Renal pelvis (tissue), 4 donors: ENCODE measurements around the gene STK39. TPM values are rescaled to one million over a fixed set of nuclear protein-coding genes. Genes with fewer than 3 reads are reported as not detected.

ENCODE experiments used
- DNase-seq: peaks from one replicate; pipeline ENCODE4 v3.0.0-alpha.2; 2013
- polyA plus RNA-seq, 3 donors: library from polyadenylated mRNA; unstranded; fragments of 120-200 nt; gene quantifications; one replicate each; pipeline ENCODE4 v1.2.1, GENCODE V29; 2013; ENCODE audit not compliant: insufficient read length in 3 of 3

Gene STK39
- polyA plus RNA-seq, 3 donors = 28.7 to 30.0 (median 30.0) TPM

DNA sequence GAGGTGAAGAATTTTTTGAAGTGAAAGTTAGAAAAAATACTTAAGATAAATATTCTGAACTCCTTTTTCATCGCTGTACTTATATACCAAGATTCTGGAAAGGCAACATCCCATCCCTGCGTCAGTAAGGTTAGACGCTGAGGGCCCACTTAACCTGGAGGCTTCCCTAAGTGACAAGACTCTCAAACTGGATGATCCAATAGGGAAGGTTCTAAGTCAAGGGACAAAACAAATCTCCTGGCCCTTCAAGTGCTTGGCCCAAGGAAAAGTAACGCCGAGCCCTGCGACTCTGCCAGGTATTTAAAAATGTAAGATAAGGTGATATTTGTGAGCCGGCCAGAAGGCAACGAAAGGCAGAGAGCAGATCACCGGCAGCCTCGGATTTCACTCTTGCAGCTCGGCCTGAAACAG is 1.3 kb downstream of the STK39 start:
- no peak for DNase-seq

- no peak for DNase-seq
Observed at GRCh38 chr2:168245074-168245825, 2.1 kb downstream of the STK39 start.

GRCh38 chr2:168244318-168244717 is 3.1 kb downstream of the STK39 start:
- peak; percentile 71 for DNase-seq

DNA sequence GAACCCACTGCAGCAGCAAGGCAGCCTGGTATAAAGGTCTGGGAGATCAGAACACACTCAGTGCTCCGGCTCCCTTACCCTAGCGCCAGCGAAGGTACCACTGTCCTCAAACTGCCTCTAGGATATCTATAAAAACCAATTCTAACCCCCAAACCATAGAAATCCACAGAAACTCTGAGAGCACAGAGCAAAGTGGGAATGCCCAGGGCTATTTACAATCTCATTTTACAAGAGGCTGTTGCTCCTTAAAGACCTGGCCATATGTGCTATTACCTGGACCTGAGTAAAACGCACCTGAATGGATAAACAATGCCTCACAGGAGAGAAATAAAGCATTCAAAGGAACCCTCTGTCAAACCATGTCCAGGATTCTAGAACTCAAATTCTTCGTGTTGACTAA is 4.3 kb downstream of the STK39 start:
- no peak for DNase-seq

- no peak for DNase-seq
Observed at GRCh38 chr2:168241746-168242145, 5.6 kb downstream of the STK39 start.

DNA sequence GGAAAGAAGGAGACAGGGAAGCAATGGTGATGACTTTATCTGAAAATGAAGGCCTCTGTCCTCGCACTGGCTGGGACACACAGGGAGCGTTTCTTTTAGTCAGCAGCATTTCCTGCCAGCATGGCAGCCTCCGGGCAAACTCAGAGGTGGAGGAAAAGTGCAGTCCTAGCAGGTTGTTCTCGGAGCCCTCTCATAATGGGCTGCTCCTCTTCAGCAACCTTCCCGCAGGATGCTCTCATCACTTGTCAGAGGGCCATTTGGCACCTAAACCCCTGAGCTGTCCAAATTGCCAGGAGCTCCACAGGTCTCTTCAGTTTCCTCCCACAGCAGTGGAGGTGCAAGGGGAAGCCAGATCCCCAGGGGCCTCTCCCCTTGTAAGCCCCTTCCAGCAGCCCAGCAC is 6.2 kb downstream of the STK39 start:
- DNase-seq = no peak

DNA sequence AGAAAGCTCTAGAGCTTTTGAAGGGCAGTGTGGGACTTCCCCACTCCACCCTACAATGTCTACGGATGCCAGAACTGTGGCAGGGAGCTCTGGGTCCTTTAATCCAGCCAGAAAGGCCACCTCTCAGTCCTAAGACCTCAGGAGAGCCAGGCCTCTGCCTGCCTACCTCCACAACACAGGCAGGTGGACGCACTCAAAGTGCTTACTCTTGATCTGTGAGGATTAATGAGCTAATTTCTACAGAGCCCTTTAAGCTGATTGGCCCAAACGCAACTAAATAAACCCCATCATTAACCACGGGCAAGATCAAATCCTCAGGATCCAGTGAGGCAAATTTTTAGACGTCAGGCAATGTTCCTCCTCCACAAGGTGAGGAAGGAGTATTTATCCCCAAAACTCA is 8.1 kb downstream of the STK39 start:
- no peak for DNase-seq

DNA sequence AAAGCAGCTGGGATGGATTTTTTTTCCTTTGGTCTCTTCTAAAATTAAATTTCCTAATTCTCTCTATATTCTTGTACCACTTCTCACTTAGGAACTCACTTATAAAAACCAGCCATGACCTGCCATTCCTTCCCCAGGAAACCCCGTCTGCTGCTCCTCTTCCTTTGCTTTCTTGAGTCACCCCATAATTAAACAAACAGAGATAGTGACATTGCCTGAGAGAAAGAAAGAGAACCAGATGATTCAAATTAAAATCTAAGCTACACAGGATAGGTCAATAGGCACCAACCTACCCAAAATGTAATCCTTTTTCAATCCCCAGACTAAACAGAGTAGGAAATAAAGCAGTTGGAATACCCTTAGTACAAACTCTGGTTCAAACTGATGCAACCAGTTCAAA is 9.7 kb downstream of the STK39 start:
- no peak for DNase-seq

GRCh38 chr2:168234407-168235085 is 12.8 kb downstream of the STK39 start:
- no peak for DNase-seq

DNA sequence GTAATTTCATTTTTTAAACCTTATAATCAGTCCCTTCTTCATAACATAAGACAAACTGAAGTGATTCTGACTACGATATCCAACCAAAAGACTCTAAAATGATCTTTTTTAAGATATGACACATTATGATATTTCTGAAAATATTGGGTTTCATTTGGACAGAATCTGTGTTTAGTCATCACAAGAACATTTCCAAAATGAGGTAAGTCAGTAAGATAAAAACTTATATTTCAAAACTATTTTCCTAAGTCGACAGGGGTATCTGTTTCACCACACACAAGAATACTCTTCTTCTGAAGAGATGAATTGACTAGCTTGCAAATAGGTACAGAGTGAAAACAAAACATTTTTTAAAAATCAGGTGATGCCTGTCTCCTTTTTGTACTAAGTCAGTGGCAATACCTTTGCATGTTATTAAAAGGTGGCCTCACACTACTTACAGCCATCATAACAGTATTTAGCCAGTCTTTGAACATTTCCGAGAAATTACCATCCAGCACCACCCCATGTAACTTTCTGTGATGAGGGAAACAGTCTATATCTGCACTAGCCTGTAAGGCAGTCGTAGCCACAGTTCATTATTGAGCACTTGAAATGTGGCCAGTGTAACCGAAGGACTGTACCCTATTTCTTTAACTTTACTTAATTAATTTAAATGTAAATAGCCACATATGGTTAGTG is 13.5 kb downstream of the STK39 start:
- DNase-seq = no peak

DNA sequence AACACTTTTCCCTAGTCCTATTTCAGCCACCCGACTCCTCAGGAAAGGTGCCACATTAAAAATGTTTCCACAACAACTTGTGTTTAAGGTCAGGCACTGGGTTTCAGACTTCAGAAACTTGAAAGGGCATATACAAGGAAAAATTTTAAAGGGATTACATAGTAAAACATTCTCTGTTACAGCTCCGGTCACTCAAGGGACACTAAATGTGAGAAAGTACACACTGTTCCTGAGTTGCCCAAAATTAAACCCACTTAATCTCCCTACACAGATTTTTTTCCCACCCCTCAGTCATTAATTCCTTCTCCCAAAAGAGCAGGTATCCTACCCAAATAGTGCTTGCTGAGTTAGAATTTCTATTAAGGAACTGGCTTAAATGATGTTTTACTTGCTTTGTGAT is 14.2 kb downstream of the STK39 start:
- DNase-seq = no peak

GRCh38 chr2:168231609-168232241 is 15.7 kb downstream of the STK39 start:
- no peak for DNase-seq

- DNase-seq = no peak
Observed at GRCh38 chr2:168230389-168230788, 17.0 kb downstream of the STK39 start.

- no peak for DNase-seq
Observed at GRCh38 chr2:168224346-168224745, 23.0 kb downstream of the STK39 start.

DNA sequence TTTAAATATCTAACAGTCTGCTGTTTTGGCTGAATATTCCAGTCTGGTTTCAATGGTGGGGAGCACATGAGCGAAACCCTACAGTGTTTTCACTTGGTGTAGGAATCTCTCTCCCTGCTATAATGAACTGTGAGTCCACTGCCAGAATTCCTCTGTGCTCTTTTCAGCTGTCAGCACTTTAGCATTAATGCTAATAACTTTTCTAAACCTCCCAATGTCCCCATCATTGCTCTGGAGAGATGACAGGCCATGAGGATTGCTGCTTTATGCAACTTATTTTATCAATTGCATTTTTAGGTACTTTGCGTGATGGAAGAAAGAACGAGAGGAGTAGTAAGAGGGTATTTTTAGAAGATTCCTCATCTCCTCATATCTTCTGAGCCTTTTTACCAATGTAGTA is 25.3 kb downstream of the STK39 start:
- no peak for DNase-seq

DNA sequence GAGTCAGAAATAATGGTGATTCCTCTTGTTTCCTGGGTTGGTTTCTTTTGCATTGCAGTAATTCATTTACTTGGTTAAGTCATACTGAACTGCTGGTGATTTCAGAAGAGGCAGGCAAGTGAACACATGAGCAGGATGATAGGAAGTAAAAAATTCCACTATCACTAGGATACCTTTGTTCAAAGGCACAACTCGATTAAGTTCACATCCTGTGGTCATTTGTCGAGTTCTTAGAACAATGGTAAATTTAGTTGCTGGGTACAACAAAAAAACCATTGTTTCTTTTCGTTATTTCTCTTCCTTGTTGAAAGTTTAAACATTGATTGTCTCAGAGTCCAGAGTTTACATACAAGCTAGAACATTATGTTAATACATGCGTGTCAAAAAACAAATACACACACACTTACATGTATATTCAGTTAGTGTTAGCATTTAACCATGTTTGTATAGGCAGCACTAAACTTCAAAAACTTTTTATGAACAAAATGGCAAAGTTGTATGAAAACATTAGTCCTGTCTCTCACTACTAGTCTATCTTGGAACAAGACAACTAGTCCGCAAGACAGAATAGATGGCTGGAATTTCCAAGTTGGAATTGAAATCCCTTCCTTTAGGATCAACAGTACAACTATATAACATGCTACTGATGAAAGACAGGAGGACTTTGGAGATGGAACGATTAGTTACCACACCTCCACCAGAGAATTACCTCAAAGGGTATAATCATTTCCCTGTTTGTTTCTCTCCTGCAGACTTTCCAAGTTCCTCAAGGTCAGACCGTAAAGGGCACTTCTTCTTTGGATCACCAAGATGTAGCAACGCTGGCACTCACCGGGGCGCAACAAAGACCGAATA is 26.2 kb downstream of the STK39 start:
- no peak for DNase-seq

GRCh38 chr2:168217920-168218319 is 29.5 kb downstream of the STK39 start:
- no peak for DNase-seq

DNA sequence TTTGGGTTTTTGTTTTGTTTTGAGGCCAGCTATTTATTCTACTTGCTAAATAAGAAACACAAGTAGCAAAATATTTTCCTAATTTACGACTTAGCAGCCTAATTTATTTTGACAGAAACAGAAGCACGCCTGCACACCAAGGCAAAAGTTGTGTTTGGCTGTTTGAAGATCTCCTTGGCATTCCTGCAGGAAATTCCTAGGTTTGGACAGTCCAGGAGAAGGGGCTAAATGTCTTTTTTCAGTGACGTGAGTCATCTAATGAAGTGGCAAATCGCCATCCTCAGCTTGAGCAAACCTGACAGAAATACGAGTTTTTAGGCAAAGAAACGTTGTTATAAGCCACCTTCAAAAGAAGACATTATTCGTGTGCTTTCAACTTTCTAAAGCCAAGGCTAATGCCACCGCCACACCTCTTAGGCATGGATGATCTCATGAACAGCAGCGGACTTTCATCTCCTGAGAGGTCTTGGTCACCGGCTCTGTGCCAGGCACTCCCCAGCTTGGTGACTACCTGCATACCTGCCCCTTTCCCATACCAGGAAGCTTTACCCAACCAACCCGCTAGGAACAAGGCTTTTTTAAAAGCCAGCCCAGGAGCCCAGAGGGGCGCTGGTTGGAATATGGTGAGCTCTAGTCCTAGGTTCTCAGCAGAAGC is 30.9 kb downstream of the STK39 start:
- no peak for DNase-seq

- no peak for DNase-seq
Observed at GRCh38 chr2:168215813-168216212, 31.6 kb downstream of the STK39 start.

- DNase-seq = no peak
Observed at GRCh38 chr2:168212866-168213265, 34.5 kb downstream of the STK39 start.

DNA sequence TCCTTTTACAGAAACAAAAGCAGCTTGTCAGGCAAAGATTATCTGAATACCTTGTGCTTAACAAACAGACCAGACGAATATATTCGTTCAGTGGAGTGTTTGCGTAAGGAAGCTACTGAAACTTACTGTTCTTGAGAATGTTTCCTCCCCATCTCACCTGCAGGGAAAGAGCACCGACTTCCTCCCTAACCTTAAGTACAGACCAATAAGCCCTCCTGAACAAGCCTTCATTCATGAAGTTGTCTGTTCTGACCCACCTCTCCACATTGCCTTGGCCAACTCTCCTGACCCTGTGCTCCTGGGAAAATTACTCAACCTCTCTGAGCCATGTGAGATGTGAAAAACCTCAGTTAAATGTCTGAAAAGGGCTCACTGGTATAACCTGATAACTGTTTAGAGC is 35.2 kb downstream of the STK39 start:
- DNase-seq = no peak
